PC-3 (cell line): ENCODE measurements around the gene SKOR1. TPM values are rescaled to one million over a fixed set of nuclear protein-coding genes. Genes with fewer than 3 reads are reported as not detected.

ENCODE experiments used
- ATAC-seq: fragments of 200-7000 bp; cut with Tn5 transposase; 2 replicates; pipeline ENCODE4 v1.9.1; 2020; ENCODE audit warnings: mild to moderate bottlenecking, moderate library complexity
- BruUV-seq: library from RNA; stranded (reverse); fragments of 400-500 nt; replicated peaks from 2 replicates; lab custom pipeline; 2021; lab: Mats Ljungman, UMichigan
- CTCF ChIA-PET: fragments of 300-600 bp; sonication (Branson Sonifier 250); formaldehyde crosslinking; loops from one replicate; lab custom pipeline; 2022; ENCODE audit warnings: antibody characterized with exemption; lab: Charles Lee
- POLR2A ChIA-PET: fragments of 300-600 bp; sonication (Branson Sonifier 250); formaldehyde crosslinking; loops from one replicate; lab custom pipeline; 2022; ENCODE audit warnings: antibody characterized with exemption; ENCODE audit not compliant: unreplicated experiment; lab: Charles Lee
- DNase-seq: peaks from one replicate; pipeline ENCODE4 v3.0.0-alpha.2; 2015
- H2AFZ ChIP-seq: fragments of 300-600 bp; sonication (generic); 2 replicates; pipeline ENCODE4 v1.6.0; 2016; ENCODE audit warnings: antibody characterized with exemption, low read length
- H3F3A ChIP-seq: fragments of 300-600 bp; sonication (generic); one replicate; pipeline ENCODE4 v1.6.0; 2017; ENCODE audit warnings: antibody characterized with exemption, low read length, control low read depth, mild to moderate bottlenecking; ENCODE audit not compliant: unreplicated experiment
- H3K27ac ChIP-seq: fragments of 300-600 bp; sonication (generic); 2 replicates; pipeline ENCODE4 v1.5.1; 2016; ENCODE audit warnings: mild to moderate bottlenecking, low read length
- H3K27me3 ChIP-seq: fragments of 300-600 bp; sonication (generic); 2 replicates; pipeline ENCODE4 v1.6.1; 2016; ENCODE audit warnings: low read length, mixed read lengths
- H3K36me3 ChIP-seq: fragments of 300-600 bp; sonication (generic); 2 replicates; pipeline ENCODE4 v1.6.1; 2016; ENCODE audit warnings: low read depth, mixed run types, low read length, mixed read lengths
- H3K4me1 ChIP-seq: fragments of 300-600 bp; sonication (generic); 2 replicates; pipeline ENCODE4 v1.5.1; 2016; ENCODE audit warnings: low read length; ENCODE audit not compliant: insufficient read depth
- H3K4me2 ChIP-seq: fragments of 300-600 bp; sonication (generic); 2 replicates; pipeline ENCODE4 v1.6.0; 2016; ENCODE audit warnings: low read length
- H3K4me3 ChIP-seq: fragments of 300-600 bp; sonication (generic); 2 replicates; pipeline ENCODE4 v1.5.1; 2016; ENCODE audit warnings: mild to moderate bottlenecking, low read length, mixed read lengths
- H3K79me2 ChIP-seq: fragments of 300-600 bp; sonication (generic); 2 replicates; pipeline ENCODE4 v1.6.1; 2017; ENCODE audit warnings: low read length, mixed read lengths
- H3K9ac ChIP-seq: fragments of 300-600 bp; sonication (generic); 2 replicates; pipeline ENCODE4 v1.6.0; 2016; ENCODE audit warnings: mild to moderate bottlenecking, low read length
- H3K9me2 ChIP-seq: fragments of 300-600 bp; sonication (generic); replicated peaks from 2 replicates; pipeline ENCODE4 v1.6.1; 2016; ENCODE audit warnings: mixed run types, low read length, mixed read lengths
- H3K9me3 ChIP-seq: fragments of 300-600 bp; sonication (generic); 2 replicates; pipeline ENCODE4 v1.6.1; 2016; ENCODE audit warnings: low read length, mixed read lengths
- H4K20me1 ChIP-seq: fragments of 300-600 bp; sonication (generic); 2 replicates; pipeline ENCODE4 v1.6.1; 2016; ENCODE audit warnings: low read length, mixed read lengths
- EZH2 ChIP-seq: fragments of 300-600 bp; sonication (generic); IDR thresholded peaks from one replicate; pipeline ENCODE4 v1.6.1; 2017; ENCODE audit warnings: antibody characterized with exemption, mild to moderate bottlenecking, low read length; ENCODE audit not compliant: unreplicated experiment
- EZH2phosphoT487 ChIP-seq: fragments of 300-600 bp; sonication (generic); IDR thresholded peaks from 2 replicates; pipeline ENCODE4 v1.6.1; 2018; ENCODE audit warnings: mild to moderate bottlenecking, antibody characterized with exemption, low read length, borderline replicate concordance
- intact Hi-C: fragments of 100-400 bp; cut with micrococcal nuclease; formaldehyde crosslinking; loops from 2 replicates; pipeline ENCODE4 v1.9.0; 2023
- total RNA-seq: library from RNA; depleted of rRNA; stranded (reverse); fragments of >200 nt; gene quantifications from 2 replicates; pipeline ENCODE4 v1.2.3, GENCODE V29; 2014
- TF ChIP-seq, protein P1 (sequence below): fragments of 300-600 bp; sonication (generic); conservative IDR thresholded peaks from 2 replicates; pipeline ENCODE4 v1.5.1; 2017; ENCODE audit warnings: antibody characterized with exemption, low read depth, mild to moderate bottlenecking, low read length

The SKOR1 gene
- total RNA-seq, 1 experiment from 2014 or later, result 0.11 TPM

DNA sequence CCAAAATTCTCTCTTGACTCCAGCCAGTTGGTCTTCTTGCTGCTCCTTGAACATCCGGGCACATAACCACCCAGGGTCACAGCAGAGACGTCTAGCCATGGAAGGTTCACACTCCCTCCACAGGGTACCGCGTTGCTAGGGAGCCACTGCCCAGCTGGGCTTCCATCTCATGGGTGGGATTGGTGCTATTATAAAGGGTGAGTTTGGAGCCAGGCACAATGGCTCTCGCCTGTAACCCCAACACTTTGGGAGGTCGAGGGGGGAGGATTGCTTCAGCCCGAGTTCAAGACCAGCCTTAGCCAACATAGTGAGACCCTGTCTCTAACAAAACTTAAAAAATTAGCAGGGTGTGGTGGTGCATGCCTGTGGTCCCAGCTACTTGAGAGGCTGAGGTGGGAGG lies 17.5 kb upstream of the SKOR1 start:
- Histone ChIP-seq H3K36me3 (no peaks in the 10 kb centered on the region), H3K4me3 (no peak overlapping the region), H3K9me2 (no peaks in the 10 kb centered on the region), H3K79me2 (no peaks in the 10 kb centered on the region), H3F3A (no peaks in the 10 kb centered on the region), H3K4me2 (no peak overlapping the region), H2AFZ (no peak overlapping the region), H3K27ac (no peak overlapping the region), H3K9me3 (no peaks in the 10 kb centered on the region), H3K4me1 (no peaks in the 10 kb centered on the region), H3K27me3 (no peaks in the 10 kb centered on the region), H3K9ac (no peak overlapping the region), H4K20me1 (no peaks in the 10 kb centered on the region)
- no peak for DNase-seq
- no TSS peak for BruUV-seq
- POLR2A ChIA-PET, result no interaction called here
- no peak for ATAC-seq
- CTCF ChIA-PET, result no interaction called here
- TF ChIP-seq EZH2phosphoT487, result no peak
- TF ChIP-seq, protein P1, sequence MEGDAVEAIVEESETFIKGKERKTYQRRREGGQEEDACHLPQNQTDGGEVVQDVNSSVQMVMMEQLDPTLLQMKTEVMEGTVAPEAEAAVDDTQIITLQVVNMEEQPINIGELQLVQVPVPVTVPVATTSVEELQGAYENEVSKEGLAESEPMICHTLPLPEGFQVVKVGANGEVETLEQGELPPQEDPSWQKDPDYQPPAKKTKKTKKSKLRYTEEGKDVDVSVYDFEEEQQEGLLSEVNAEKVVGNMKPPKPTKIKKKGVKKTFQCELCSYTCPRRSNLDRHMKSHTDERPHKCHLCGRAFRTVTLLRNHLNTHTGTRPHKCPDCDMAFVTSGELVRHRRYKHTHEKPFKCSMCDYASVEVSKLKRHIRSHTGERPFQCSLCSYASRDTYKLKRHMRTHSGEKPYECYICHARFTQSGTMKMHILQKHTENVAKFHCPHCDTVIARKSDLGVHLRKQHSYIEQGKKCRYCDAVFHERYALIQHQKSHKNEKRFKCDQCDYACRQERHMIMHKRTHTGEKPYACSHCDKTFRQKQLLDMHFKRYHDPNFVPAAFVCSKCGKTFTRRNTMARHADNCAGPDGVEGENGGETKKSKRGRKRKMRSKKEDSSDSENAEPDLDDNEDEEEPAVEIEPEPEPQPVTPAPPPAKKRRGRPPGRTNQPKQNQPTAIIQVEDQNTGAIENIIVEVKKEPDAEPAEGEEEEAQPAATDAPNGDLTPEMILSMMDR, result no peak
- TF ChIP-seq EZH2, result no peak
- intact Hi-C loops, result no loop called here

DNA sequence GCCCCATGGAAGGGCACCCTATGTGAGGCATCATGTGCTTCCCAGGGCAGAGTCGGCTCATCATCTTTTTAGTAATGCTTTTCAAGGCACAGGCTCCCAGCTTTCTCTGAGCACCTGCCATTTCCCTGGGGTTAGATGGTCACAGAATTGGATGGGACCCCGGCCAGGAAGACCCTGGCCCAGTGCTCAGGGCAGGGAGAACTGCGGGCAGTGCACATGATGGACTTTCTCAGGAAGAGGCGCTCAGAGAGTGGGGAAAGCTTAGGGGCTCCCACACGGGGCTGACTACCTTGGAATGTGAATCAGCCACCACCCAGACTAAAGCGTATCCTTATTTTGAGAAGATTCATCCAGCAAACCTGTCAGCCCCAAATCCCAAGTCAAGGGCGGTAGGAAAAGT lies 16.5 kb upstream of the SKOR1 start:
- no peaks in the 10 kb centered on the region for H3K36me3 ChIP-seq
- H3F3A ChIP-seq, result no peaks in the 10 kb centered on the region
- H4K20me1 ChIP-seq, result no peaks in the 10 kb centered on the region
- H3K9ac ChIP-seq, result no peak overlapping the region
- DNase-seq, result no peak
- H3K4me3 ChIP-seq, result no peak overlapping the region
- H3K4me1 ChIP-seq, result no peaks in the 10 kb centered on the region
- no peaks in the 10 kb centered on the region for H3K9me3 ChIP-seq
- CTCF ChIA-PET, result no interaction called here
- no peaks in the 10 kb centered on the region for H3K27me3 ChIP-seq
- no peak overlapping the region for H2AFZ ChIP-seq
- TF ChIP-seq EZH2 (no peak), EZH2phosphoT487 (no peak)
- TF ChIP-seq, protein P1, result no peak
- intact Hi-C loops, result no loop called here
- H3K27ac ChIP-seq, result no peak overlapping the region
- no peaks in the 10 kb centered on the region for H3K79me2 ChIP-seq
- H3K9me2 ChIP-seq, result no peaks in the 10 kb centered on the region
- no peak for ATAC-seq
- POLR2A ChIA-PET, result no interaction called here
- H3K4me2 ChIP-seq, result no peak overlapping the region
- BruUV-seq, result no TSS peak

DNA sequence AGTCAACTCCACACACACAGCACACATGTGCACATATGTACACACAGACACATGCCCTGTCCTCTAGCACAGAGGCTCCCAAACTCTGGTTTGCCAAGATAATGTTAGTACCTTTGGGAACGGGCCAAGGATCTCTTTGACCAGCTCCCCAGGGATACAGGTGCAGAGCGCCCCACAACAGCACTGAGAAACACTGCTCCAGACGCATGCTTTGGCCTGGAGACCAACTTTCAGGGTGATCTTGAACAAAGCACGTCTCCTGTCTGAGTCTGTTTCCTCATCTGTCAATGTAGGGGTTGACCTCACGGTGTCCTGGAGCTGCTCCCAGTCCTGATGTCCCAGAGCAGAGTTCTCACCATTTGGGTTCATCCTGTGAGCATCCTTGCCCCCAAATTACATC lies 15.9 kb upstream of the SKOR1 start:
- H3K36me3 ChIP-seq, result no peaks in the 10 kb centered on the region
- H3K4me1 ChIP-seq, result no peaks in the 10 kb centered on the region
- TF ChIP-seq EZH2, result no peak
- TF ChIP-seq, protein P1, result no peak
- TF ChIP-seq EZH2phosphoT487, result no peak
- no peaks in the 10 kb centered on the region for H3F3A ChIP-seq
- H3K9me3 ChIP-seq, result no peaks in the 10 kb centered on the region
- no peaks in the 10 kb centered on the region for H3K9me2 ChIP-seq
- POLR2A ChIA-PET, result no interaction called here
- no peaks in the 10 kb centered on the region for H3K27me3 ChIP-seq
- intact Hi-C loops, result no loop called here
- no peaks in the 10 kb centered on the region for H4K20me1 ChIP-seq
- no peak overlapping the region for H3K9ac ChIP-seq
- CTCF ChIA-PET, result no interaction called here
- DNase-seq (no peak), ATAC-seq (no peak)
- no peak overlapping the region for H2AFZ ChIP-seq
- no peaks in the 10 kb centered on the region for H3K79me2 ChIP-seq
- no peak overlapping the region for H3K4me2 ChIP-seq
- BruUV-seq, result no TSS peak
- H3K4me3 ChIP-seq, result no peak overlapping the region
- H3K27ac ChIP-seq, result no peak overlapping the region
